Activated T-cell treated with anti-CD3 and anti-CD28 coated beads for 4 hours (primary cell): ENCODE measurements around the gene IGFBP5.

Experiments
- DNase-seq: peaks from one replicate; pipeline ENCODE4 v3.0.0-alpha.2; 2020

Gene IGFBP5

GRCh38 chr2:216713691-216714336, 18.5 kb upstream of the IGFBP5 start:
- DNase-seq: no peak

GRCh38 chr2:216711348-216711747, 16.0 kb upstream of the IGFBP5 start:
- no peak for DNase-seq

DNA sequence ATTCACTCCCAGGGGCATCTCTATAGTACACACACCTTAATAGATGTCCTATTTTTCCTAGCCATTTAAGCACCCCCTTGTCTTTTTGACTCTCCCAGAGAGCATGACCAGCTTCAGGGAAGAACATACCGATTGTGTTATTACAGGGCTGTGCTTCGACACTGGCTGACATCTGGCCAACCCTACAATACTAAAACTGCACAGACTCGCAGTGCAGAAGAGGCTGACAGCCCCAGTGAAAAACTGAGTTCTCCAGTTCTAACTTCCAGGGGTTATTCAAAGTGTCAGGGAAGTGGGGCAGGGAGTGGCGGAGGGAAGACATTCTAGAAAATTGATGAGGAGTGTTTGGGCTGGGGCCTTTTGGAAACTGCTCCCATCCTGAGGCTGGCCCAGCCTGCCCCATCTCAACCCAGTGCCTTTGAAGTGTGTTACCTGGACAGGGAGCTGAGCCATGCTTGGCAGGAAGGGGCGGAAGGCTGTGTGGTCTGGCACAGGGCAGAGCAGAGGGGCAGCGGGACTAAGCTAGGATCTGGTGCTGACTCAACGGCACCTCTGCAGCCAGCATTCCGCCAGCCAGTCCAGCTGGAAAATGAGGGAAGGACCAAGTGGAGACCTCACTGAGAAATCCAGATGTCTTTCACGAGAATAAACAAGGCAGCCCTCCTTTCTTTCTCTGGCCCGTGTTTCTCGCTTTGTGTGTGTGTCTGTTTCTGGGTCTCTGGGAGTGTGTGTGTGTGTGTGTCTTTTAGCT, 15.4 kb upstream of the IGFBP5 start:
- no peak for DNase-seq

DNA sequence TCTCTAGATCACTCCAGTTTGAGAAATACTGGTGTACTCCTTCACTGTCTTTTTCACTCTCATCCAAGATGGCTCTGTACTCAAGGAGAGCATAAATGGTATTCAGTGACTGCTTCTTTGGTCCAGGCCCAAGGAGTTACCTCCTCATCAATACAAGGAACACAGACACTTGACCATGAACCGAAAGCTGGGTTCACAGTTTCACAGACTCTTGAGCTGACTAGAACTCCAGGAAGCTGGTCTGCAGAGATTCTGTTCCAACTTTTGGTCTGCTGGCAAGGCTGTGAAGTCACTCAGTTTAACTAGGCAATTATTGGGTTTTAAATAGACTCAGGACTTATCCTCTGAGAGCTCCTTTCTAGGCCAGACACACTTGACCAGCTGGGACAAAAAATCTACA, 7.4 kb upstream of the IGFBP5 start:
- no peak for DNase-seq

DNA sequence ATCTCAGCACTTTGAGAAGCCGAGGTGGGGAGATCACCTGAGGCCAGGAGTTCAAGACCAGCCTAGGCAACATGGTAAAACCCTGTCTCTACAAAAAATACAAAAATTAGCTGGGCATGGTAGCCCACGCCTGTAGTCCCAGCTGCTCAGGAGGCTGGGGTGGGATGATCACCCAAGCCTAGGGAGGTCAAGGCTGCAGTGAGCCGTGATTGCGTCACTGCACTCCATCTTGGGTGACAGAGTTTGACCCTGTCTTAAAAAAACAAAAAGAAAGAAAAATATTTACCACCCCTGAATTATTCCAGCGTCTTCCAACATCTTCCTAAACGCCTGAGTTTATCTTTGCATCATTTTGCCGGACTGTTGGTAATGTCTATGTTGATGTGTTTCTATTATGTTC, 6.2 kb upstream of the IGFBP5 start:
- no peak for DNase-seq

DNA sequence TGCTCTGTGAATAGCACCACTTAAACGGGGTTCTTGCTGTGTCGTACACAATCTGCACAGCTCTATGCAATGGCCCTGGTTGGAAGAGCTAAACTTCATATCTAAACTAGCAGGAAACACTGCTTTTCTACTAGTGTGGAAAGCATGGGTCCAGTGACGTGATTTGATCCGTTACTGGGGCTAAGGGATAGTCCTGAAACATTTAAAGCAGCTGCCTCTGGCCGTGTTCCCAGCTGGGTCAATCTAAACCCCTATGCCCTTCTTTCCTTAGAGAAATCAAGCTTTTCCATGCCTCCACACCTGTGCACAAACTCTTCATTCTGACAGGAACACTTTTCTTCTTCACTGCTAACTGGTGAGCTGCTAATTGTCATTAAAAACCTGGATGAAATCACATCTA, 5.4 kb upstream of the IGFBP5 start:
- no peak for DNase-seq

GRCh38 chr2:216700088-216700567, 4.8 kb upstream of the IGFBP5 start:
- no peak for DNase-seq

DNA sequence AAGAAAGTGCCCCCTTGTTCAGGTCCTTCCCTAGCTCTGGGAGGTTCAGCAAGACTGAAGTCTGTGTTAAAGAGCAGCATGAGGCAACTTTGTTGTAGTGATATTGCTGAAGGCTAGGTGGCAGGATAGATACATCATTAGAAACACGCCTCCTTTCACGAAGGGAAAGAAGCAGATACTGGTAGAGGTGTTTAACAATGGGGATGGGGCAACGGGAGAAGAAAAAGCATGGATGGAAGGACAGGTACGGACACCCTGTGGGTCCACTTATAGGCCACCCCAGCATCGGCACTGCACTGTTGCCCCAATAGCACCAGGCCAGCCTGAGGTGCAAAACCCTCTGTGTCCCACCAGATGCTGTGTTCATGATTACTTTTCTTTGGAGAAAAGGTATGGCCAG, 3.5 kb upstream of the IGFBP5 start:
- no peak for DNase-seq

DNA sequence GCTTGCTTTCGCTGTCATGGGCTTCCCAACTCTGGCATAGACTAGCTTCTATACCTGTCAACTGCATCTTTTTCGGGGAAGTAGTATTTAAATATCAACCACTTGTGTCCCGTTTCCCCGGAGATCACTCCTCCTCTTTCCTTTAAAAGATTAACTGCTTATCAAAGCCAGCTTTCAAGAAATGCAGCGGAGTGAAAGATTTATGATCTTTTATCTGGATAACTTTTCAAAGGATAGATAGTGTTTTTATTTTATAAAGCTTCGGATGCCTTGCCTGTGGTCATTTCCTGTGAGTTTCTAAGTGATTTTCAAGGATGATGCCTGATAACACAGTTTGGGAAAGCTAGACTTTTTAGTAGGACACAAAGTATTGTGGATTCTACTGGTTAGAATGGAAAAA, 2.9 kb upstream of the IGFBP5 start:
- DNase-seq: no peak

GRCh38 chr2:216696751-216697560, 1.6 kb upstream of the IGFBP5 start:
- DNase-seq: no peak

DNA sequence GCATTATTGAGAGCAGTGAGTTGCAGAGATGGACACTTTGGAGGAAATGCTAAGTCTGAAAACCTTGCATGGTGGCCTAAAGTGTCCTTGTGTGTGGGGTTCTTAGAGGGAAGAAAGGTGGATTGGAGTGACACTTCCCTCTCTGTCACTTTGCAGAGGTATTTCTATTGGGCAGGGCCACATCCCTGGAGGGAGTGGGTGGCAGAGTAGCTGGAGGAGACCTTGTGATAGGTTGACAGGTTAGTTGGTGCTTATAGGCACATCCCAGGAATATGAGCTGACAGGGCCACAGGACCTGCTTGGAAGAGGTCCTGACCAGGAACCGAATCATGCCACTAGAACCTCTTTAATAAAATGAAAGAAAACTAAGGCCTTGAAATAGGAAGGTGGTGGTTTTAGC, 972 bp upstream of the IGFBP5 start:
- no peak for DNase-seq

GRCh38 chr2:216694826-216695217, 527 bp downstream of the IGFBP5 start:
- DNase-seq: no peak

DNA sequence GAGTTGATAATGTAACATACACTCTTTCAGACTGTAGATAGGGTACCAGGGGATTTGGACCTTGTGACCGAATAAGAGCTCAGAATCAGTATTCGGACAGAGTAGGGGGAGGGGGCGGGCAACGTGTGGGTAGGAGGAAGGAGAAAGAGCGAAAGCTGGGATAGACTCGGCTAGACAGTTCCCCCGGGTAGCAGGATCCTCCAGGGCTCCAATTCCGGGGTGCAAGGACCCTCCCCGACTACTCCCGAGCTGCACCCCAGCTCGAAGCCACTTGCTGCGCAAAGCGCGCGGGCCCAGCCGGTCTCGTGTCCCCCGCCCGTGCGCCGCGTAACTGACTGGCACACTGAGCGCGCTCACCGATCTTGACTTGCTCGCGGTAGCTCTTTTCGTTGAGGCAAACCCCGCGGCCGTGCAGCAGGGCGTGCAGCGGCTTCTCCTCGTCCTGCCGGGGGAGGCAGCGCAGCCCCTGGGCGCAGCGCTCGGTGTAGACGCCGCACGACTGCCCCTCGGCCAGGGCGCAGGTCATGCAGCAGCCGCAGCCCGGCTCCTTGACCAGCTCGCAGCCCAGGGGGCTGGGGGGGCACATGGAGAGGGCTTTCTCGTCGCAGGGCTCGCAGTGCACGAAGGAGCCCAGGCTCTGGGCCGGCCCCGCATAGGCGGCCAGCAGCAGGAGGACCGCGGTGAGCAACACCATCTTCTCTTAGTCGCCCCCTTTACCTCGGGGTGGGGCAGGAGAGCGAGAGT, 1.1 kb downstream of the IGFBP5 start:
- no peak for DNase-seq

DNA sequence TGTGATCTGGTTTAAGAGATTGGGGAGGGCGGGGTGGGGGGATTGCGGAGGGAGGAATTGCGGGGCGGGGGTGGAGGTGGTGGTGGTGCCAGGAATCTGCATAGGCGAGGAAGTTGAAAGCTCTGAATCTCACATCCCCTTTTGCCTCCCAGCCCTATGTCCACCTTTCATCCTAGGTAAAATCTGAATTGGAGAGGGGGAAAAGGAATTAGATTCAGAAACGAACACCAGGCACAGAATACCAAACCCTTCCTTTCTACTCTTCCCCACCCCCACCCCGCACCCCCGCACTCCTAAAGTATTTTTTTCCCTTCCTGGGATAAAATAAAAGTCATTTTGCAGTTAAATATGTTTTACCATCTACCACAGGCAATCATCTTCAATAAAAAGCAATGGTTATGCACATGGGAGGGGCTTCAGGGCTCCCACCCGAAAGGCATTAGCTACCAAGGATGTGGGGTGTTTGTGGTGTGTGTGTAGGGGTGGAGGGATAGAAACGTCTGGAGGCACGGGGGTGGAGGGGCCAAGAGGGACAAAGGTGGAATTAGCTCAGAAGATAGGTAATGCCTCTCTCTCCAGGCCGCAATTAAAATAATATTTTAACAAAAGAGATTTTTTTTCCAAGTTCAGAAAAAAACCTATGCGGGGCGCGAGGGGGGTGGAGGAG, 1.8 kb downstream of the IGFBP5 start:
- DNase-seq: no peak

DNA sequence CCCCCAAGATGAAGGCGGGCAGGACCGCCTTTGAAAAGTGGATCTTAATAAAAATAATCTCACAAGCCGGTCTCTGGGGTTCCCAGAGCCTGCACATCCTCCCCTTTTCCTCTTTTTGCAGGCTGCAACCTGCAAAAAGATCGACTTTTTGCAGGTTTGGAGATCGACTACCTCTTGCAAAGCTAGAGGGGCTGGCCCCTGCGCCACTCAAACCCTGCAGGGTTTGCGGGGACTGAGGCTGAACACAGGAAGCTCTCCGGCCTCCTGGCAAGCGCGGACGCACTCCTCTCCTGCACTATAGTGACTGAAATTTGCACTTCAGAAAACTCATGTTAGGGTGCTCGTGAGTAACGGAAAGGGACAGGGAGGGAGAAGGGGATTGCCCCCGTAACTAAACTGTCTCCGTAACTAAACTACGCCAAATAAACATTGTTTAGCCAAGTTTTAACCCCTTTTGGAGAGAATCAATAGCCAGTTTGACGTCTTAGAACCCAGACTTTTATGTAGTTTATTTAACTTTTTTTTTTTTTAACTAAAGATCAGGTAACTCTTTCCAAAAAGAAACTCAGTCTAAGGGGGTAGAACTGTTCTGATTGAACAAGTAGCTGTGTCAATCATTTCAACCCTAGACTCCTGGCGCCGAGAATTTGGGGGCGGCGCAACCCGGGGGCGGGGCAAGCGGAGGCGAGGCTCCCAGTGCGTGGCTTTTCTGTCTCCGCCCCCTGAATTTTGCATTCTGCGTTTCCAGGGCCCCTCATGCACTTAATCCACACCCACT, 2.5 kb downstream of the IGFBP5 start:
- peak; percentile 71 for DNase-seq

- DNase-seq: no peak
Observed at GRCh38 chr2:216690853-216691741, 4.3 kb downstream of the IGFBP5 start.

GRCh38 chr2:216690456-216690852, 4.9 kb downstream of the IGFBP5 start:
- no peak for DNase-seq

DNA sequence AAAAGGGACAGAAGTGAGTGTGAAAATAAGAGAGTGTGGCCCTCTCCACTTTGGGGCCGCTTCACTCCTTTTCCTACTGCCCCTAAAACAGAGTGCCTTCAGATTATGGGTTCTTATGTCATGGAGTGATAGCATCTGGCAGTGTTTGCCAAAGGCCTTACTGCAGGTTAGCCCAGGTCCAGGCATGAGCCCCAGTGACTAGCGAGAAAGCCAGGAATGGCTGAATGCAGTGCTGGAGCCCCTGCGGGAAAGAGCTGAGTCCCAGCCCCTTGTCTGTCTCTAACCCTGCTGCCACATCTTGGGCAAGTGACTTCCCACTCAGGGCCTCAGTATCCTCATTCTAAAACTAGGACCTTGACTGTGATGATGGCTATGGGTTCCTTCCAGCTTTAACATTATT, 6.0 kb downstream of the IGFBP5 start:
- DNase-seq: no peak

DNA sequence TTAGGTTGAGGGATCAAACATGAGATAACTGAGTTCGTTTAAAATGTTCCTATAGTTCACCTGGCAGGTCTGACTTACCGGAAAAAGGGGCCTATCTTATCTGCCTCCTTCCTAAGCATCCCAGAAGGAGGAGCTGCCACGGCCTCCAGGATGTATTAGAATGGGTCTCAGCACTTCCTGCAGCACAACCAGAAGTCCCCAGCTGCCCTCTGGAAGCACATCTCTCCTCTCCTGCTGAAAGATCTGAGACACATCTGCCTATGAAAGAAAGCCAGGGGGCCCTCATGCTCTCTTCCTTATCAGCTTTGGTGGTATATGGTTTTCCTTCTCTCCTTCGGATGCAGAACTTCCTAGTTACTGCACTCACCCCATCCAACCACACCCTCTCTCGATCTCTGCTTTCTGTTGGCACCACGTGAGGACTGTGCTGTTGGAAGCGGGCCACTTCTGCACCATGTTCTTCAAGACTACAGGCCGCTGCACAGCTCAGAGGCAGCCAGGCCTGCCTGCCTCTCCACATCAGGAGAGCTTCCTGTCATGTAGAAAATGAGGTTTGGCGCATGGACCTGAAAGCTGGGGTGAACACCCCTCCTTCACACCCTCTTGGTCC, 6.5 kb downstream of the IGFBP5 start:
- no peak for DNase-seq

DNA sequence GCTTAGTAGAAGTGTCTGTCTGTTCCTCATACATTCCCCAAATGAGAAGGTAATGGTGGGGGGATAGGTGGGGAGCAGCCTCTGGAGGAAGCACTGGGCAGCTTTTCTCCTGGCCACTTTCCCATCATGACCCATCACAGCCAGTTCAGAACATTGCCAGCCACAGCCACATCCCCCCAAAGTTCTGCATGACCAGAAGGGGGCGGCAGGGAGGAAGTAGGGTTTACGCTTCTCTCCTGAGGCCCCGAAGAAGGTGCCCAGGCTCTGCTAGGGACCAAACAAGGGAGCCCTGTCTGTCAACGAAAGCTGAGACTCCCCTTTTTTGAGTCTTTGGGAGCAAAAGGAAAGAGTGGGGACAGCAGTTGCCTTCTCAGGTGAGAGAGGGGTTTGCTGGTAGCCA, 7.7 kb downstream of the IGFBP5 start:
- no peak for DNase-seq
